ENCODE measurements around the gene HOXD4.

HOXD4 gene

DNA sequence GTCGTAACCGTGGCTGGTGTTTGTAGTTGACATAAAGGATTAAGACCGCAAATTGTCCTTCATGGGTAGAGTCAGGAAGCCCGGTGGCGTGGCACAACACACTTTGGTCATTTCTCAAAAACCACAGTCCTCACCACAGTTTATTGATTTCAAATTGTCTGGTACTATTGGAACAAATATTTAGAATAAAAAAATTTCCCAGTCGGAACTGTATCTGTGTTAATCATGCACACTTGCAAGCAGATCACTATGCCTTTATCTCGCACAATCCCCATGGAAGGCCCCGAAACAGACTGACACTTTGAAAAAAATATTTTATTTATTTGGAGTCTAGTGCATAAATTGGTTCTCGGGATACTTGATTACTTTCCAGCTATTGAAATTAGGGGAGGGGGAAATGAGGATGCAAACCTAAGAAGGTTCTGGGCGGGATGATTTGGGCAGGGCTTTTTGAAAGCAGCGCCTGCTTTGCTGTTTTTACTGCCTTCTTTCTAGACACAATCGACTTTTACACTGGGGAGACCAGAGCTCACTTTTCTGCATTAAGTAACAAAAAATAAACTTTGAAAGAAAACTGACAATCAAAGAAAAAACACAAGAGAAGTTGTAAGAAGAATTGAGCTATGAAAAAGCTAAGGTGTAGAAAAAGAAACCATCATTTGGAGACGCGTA lies 21.7 kb downstream of the HOXD4 start:
- FAIRE-seq: no peak

DNA sequence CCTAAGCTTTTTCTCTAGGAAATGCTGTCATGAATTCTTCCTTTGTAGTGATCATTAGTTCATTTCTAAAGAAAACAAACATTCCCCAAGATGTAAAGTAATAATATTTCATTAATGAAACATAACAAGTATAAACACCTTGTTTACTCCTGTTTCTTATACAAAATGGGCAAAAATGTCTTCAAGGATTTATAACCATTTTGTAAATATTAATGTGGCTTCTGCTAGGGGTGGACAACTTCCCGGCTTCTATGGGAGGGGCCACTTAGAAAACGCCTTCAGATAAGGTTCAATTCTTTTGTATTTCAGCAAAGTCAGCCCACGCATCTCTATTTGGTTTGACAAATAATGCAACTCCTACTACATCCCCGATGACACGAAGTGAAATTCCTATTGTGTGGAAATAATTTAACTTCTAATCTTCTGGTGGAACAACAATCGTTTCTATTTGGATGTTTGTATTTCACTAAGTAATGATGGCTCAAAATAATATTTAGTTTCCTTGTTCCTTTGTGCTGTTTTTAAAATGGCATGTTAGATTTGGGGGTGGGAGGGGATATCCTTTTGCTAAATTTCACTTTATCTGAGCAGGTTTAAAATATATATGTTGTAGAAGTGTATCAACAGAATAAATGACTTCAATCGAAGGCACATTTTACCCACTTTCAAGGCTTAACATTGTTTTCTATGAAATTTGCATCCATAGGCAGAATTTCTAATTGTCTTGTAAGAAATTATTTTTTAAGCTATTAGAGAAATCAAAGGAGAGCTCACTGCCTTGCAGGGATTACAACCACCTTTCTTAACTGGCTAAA lies 22.4 kb downstream of the HOXD4 start:
- no peak for FAIRE-seq

DNA sequence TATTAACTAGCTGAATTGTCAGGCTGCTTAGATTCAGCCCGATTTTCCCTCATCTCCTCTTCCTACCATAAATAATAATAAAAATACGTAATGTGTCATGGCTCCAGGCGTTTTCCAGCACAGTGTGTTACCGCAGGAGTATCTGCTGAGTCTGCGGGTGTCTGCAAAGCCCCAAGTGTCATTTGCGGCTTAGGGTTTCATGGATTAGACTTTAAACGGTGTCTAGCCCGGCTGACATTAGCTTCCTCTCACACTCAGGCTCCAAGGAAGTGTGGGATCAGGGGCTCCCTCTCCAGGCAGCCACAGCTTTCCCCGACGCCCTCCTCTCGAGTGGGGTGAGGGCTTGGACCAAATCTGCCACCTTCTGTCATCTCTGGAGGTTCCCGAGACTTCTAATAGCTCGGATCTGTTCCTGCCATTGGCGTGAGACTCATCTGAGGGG lies 23.1 kb downstream of the HOXD4 start:
- no peak for FAIRE-seq

DNA sequence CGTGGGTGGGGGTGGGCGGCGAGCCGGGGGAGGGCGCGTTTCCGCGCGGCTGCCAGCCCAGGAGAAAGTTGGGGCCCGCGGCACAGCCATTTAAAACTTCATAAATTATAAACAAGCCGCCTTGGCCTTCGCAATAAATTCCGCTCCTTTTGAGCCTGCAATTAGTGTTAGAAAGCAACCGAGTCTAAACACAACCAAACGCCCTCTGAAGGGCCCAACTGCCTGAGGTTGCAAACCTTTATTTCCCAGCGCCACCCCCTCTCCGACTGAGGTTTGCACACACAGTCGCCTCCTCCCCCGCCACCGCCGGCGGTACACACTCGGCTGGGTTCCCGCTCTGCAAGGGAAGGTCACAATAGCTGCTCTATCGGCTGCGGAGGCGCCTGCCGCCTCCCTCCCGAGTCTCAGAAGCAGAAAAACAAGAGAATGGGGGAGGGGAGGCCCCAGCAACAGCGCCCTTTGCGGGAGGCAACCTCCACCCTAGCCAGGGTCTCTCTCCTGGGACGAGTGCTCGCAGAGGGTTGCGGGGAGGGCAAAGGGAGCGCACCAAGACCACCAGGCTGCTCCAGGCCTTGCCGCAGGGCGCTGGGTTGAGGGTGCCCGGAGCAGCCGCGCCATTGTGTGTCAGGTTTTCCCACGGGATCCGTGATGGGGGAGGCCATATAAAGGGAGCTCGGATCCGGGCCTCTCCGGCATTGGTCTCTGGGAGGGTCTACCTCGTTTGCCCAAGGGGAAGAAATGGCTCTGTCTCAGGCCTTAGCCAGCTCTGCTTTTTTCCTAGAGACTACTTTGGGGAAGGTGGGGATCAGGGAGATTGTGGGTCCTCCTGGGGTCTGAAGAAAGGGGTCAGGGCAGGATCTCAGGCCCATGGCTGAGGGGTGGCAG lies 23.7 kb downstream of the HOXD4 start:
- no peak for FAIRE-seq

DNA sequence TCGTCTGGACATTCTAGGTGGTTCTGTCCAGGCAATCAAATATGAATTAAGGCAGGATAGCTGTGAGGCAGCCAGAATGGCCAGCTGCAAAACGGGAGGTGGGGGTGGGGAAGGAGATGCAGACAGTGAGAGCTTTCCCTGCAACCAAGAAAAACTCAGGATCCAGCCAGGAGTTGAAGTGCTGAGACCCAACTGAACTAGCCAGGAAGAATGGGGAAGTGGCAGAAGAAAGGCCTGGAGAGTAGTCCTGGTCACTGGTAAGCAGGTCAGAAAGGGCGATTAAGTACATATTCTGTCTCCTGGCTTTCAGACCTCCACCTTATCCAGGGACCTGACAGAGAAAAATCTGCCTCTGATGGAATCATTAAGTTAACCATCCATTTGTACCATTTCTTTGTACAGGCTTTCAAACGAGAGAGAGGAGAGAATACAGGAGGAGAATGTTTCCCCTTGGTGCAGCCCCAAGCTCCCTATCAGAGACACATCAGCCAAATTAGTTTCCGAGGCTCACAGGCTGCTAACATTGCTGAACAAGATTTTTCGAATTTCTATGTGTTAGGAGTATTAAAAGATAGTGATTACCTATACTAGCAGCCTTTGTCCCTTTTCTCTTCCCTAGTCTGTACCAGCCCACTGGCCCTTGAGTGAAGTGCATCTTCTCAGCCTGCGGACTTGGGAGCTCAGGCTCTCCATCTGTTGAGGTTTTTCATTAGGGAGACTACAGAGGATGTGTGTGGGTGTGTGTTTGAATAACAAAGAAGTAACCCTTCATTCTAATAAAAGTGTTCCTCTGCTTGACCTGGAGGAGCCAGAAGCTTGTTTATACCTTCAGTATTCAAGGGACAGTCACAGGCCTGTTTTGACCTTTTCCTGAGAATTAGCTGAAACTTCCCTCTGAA lies 24.6 kb downstream of the HOXD4 start:
- no peak for FAIRE-seq

DNA sequence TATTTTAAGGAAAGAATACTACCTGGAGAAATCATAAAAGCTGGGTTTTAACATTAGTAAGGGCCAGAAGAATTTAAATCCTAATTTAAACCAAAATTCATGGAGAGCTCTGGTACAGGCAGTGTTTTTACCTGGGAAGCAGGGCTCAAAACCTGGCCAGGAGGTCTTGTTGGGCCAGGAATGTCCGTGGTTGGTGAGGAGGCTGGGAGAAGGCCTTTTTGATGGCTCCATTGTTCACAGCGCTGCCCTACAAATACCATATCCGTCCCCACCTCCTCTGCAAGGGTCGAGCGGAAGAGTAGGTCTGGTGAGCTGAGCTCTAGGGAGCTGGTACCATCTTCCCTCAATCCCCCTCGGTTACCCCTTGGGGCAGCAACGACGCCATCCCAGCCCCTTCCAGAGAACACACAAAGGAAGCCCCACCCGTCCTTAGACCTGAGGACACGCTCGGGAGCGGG lies 26.3 kb downstream of the HOXD4 start:
- no peak for FAIRE-seq

DNA sequence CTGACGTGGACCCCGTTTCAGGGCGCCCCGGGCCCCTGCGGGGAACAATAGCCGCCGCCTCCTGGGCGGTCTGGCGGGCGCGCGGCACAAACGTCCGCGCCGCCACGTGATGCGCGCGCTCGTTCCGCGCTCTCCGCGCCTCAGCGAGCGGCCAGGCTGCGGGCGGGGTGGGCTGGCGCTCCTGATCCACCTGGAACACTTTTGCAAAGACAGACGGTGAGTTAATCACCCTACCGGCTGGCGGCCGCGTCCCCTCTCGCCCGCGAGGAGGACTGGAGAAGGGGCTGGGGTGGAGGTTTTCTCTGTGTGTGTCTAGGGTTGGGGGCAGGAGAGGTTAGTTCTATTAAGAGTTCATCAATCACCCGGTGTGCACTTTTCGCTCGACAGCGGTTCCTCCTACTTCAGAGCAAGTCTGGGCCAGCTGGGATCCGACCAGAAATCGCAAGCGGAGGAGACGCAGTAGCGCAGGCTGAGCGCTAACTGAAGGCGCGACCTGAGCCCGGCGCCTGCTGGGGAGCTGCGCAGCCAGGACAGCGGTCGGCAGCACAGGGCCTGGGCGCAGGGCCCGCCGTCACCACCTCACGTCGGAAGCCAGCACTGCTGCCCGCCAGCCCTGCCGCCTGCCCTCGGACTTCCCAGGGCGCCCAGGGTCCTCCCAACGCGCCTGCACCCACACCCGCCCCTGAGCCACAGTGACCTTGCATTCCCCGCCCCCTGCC lies 26.8 kb downstream of the HOXD4 start:
- no peak for FAIRE-seq

DNA sequence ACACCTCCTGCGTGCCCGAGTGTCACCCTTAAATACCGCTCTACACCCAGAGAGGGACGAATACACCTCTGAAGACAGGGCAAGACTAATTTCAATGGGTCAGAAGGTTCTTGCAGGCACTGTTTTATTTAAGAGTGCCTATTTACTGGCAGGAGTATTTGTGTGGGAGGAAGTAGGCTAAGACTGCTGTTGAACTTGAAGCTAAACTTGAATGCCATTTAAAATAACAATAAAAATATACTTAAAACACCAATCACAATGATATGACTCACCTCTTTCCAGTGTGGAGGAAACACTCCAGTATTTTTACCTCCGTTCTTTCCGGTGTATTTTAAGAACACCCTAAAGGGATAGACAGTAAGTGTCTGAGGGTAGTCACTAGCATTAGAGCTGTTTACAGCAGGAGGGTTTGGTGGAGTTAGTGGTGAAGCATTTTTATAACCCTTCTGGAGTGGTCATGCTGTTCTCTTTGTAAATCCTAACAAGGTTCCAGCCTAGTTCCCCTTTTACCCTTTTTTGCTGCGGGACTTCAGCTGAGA lies 27.5 kb downstream of the HOXD4 start:
- FAIRE-seq: no peak

DNA sequence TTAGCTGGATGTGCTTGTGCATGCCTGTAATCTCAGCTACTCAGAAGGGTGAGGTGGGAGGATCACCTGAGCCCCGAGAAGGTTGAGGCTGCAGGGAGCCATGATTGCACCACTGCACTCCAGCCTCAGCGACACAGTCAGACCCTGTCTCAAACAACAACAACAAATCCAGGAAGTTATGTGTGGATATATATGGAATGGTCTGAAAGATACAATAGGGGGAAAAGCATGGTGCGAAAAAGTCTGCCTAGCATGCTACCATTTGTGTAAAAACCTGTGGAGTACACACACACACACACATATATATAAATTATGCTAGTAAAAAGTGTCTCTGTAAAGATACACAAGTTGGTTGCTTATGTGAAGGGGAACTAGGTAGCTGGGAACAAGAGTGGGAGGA lies 30.2 kb downstream of the HOXD4 start:
- FAIRE-seq: no peak

DNA sequence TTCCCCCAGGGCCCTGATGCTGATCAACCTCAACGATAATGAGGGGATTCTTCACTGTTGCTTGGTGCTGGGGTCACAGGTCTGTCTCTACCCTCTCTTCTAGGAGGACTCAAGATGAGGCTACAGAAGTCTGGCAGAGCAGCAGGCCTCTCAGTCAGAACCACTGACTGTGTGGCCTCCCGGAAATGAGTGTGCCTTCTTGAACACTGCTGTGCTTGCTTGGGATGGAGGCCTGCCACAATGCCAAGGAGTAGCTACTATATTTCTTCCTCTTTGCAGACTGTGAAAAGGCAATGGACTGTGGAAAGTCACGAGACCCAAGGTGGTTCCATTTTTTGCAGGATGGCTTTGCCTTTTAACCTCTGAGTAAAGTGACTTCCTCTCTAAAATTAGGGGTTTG lies 31.3 kb downstream of the HOXD4 start:
- no peak for FAIRE-seq

DNA sequence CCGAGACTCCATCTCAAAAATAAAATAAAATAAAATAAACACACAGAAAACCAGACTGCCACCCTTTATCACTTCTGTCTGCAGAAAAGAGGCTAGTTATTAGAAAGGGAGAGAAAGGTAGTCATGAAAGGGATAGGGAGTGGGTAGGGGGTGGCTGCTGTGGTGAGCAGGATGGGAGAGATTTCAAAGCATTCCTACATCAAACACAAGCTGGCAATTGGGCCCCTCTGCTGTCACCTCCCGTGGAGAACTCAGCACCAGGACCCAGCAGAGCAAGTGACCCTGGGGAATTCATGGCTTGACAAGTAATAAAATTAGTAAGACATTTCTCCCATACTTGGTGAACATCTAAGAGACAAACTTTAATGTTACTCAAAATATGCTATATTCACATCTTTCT lies 33.4 kb downstream of the HOXD4 start:
- no peak for FAIRE-seq

DNA sequence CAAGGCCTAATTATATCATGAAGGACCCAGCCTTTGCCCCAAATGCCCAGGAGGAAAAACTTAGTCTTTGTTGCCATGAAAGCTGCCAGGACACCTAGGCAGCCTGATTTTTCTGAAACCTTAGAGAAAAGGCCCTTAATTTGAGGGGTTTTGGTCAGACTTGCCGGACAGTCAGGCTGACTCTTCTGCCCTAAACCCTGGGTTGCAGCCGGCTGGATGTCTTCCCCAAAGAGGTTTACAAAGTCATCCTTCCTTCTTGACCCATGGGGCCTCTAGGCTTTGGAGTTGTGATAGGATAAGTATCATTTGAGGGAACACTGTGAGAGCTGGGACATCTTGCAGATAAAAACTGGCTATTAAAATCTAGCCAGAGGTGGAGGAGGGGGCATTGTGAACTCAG lies 34.7 kb downstream of the HOXD4 start:
- no peak for FAIRE-seq

DNA sequence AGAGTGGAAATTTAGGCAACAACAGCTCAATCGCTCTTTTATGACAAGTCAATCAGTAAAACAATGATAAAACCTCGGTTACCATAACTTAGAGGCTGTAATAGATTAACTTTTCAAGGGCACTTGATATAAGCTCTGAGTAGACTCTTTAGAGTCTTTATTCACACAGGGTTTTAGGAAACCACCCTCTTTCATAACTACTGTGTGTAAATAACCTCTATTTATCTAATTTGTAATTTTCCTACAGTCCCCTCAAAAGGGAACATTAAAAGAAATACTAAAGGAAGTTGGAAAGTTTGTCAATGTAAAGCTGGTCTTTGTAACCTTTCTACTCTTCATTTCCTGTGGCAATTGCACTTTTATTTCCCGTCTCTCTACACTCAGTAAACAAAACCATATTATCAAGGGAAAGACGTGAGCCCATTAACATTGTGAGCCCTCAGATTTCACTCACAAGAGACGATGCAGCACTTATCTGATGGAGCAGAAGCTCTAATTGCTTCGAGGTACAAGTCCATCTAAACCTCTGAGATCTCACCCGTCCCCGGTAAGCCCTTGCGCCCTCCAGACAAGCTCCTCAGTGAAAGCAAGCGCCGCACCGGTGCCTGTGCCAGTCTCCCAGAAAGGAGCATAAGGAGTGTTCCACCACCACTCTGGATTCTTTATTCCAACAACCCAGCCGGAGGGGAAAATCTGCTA lies 36.0 kb downstream of the HOXD4 start:
- no peak for FAIRE-seq

DNA sequence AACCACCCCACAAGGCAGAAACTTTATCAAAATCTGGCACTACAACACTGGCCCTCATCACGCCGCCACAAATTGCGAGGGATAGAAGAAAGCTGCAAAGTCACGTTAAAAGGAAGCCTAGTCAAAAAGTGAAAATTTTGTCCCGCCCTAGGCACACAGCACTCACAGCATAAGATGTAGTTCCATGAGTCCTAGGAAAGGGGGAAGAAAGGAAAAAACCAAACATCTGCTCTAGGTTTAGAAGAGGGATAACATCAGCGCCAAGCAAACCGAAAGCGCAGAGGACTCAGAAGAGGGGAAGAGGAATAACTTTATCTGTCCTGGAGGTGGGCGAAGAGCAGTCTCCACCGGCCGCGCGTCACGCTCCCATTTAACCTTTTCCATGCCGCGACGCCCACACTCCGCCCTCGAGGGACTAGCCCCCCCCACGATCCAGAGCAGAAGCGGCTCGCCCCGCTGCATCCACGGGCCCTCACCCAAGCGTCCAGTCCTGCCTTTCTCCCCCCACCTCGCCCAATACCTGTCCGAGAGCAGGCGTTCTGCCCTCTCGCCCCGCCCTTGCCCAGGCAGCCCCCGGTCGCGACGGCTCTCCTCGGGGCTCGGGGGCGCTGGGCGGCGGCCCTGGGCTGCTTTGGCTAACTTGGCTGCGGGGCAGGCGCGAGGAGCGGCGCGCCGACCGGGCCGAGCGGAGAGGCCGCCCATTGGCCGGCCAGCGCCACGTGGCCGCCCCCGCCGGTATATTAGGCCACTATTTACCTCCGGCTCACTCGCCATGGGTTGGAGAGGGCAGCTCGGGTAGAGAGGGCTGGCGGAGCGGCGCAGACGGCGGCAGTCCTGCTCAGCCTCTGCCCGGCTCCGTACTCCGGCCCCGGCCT lies 36.8 kb downstream of the HOXD4 start, which contains the start of gene HOXD1:
Gene HOXD1 (plus strand): TSS at position 770 of the 875 bp plus-strand sequence. CDS start 134 bp downstream, outside the sequence.
- no peak for FAIRE-seq

DNA sequence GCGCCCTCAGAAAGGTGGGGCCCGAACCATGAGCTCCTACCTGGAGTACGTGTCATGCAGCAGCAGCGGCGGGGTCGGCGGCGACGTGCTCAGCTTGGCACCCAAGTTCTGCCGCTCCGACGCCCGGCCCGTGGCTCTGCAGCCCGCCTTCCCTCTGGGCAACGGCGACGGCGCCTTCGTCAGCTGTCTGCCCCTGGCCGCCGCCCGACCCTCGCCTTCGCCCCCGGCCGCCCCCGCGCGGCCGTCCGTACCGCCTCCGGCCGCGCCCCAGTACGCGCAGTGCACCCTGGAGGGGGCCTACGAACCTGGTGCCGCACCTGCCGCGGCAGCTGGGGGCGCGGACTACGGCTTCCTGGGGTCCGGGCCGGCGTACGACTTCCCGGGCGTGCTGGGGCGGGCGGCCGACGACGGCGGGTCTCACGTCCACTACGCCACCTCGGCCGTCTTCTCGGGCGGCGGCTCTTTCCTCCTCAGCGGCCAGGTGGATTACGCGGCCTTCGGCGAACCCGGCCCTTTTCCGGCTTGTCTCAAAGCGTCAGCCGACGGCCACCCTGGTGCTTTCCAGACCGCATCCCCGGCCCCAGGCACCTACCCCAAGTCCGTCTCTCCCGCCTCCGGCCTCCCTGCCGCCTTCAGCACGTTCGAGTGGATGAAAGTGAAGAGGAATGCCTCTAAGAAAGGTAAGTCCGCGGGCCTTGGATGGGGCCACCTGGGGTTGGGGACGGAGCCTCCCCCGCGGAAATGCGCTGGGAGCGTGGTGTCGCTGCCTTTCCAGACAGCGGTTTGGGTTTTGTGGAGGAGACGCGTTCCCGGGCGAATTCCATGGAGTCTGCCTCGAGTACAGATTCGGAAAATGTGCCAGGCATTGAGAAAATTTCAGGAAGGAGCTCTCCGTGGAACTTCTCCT lies 37.7 kb downstream of the HOXD4 start:
- no peak for FAIRE-seq

DNA sequence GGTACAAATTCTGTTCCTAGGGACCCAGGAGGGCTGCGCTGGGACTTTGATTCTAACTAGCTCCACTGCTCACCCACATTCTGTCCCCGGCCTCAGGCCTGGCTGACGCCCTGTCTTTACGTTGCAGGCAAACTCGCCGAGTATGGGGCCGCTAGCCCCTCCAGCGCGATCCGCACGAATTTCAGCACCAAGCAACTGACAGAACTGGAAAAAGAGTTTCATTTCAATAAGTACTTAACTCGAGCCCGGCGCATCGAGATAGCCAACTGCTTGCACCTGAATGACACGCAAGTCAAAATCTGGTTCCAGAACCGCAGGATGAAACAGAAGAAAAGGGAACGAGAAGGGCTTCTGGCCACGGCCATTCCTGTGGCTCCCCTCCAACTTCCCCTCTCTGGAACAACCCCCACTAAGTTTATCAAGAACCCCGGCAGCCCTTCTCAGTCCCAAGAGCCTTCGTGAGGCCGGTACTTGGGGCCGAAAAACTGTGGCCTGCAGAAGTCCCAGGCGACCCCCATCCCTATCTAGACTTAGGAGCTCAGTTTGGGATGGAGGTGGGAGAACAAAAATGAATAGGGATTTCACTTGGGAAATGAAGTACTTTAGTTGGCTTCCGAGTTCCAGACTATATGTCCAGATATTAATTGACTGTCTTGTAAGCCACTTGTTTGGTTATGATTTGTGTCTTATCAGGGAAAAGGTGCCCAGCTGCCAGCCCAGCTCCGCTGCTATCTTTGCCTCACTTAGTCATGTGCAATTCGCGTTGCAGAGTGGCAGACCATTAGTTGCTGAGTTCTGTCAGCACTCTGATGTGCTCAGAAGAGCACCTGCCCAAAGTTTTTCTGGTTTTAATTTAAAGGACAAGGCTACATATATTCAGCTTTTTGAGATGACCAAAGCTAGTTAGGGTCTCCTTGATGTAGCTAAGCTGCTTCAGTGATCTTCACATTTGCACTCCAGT lies 38.6 kb downstream of the HOXD4 start:
- no peak for FAIRE-seq

DNA sequence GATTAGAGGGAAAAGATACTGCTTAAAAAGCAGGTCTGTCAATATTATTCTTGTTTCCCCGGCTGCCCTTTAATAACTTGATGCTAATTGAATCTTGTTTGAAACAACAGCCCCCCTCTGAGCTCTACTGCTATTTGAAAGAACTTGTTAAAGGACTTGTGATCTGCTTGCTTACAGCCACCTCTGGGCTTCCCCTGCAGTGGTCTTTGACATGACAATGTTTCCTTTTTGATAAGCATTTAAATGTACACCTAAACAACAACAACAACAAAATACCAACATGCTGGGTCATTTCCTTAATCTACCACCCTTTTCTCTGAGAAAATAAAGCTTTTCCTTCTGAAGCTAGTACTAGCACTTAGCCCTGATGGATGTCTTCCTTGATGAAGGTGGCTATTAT lies 41.0 kb downstream of the HOXD4 start:
- no peak for FAIRE-seq
